Gastrocnemius medialis (tissue), 4 donors: ENCODE results near the gene GMIP. TPM values are rescaled to one million over a fixed set of nuclear protein-coding genes. Genes with fewer than 3 reads are reported as not detected.

Source experiments
- ATAC-seq, 2 donors: fragments of 150-250 bp; one replicate each; pipeline ENCODE4 v1.9.1; 2016
- DNase-seq, 2 donors: peaks; one replicate each; pipeline ENCODE4 v3.0.0-alpha.2; 2019
- H3K27ac ChIP-seq, 4 donors: fragments of 200-600 bp; sonication (generic); 1 replicate in 1 of 4; 2 replicates in 3 of 4; pipeline ENCODE4 v1.5.1; 2016 to 2018; ENCODE audit warnings: mild to moderate bottlenecking in 2 of 4, moderate library complexity in 1 of 4
- H3K27me3 ChIP-seq, 3 donors: fragments of 200-600 bp; sonication (generic) in 2 of 3; 1 replicate in 1 of 3; 2 replicates in 2 of 3; pipeline versions ENCODE4 v1.5.1 to v1.6.0; 2016 to 2019; ENCODE audit warnings: mild to moderate bottlenecking in 1 of 3, moderate library complexity in 1 of 3
- H3K36me3 ChIP-seq, 2 donors: fragments of 200-600 bp; sonication (generic) in 1 of 2; one replicate each; pipeline ENCODE4 v1.5.1; 2017 to 2018
- H3K4me1 ChIP-seq, 2 donors: fragments of 200-600 bp; sonication (generic) in 1 of 2; one replicate each; pipeline ENCODE4 v1.5.1; 2016 to 2017; ENCODE audit warnings: mild to moderate bottlenecking in 2 of 2
- H3K4me3 ChIP-seq, 4 donors: fragments of 200-600 bp; sonication (generic) in 3 of 4; 1 replicate in 1 of 4; 2 replicates in 3 of 4; pipeline ENCODE4 v1.5.1; 2016 to 2019; ENCODE audit warnings: mild to moderate bottlenecking in 2 of 4
- H3K9me3 ChIP-seq, 3 donors: fragments of 200-600 bp; sonication (generic) in 2 of 3; 1 replicate in 1 of 3; 2 replicates in 2 of 3; pipeline ENCODE4 v1.5.1; 2016 to 2019
- POLR2A ChIP-seq, 2 donors: fragments of 450-650 bp; IDR thresholded peaks; one replicate each; pipeline ENCODE4 v1.6.1; 2017; ENCODE audit warnings: antibody characterized with exemption in 2 of 2, mild to moderate bottlenecking in 2 of 2, moderate library complexity in 2 of 2
- in situ Hi-C, 4 donors: fragments of 200-750 bp; cut with MboI; loops; one replicate each; pipeline versions ENCODE4 v1.15.0 to v1.8.0; 2017; ENCODE audit warnings: low sequenced_read_pairs in 4 of 4
- intact Hi-C: fragments of 100-400 bp; cut with DNase I; formaldehyde crosslinking; loops from one replicate; pipeline ENCODE4 v1.15.1; 2023; ENCODE audit warnings: low total_unique reads
- total RNA-seq, 4 donors: library from RNA; depleted of rRNA; stranded (reverse); fragments of >200 nt; gene quantifications; one replicate each; pipeline versions ENCODE4 v1.1.0 to v1.2.3, GENCODE V29; 2016
- TF ChIP-seq, protein P1 (sequence below), 5 experiments: fragments of 450-650 bp in 3 of 5; fragments of 200-600 bp in 2 of 5; sonication (generic) in 2 of 5; IDR thresholded peaks in 4 of 5; conservative IDR thresholded peaks in 1 of 5; 1 replicate in 4 of 5; 2 replicates in 1 of 5; pipeline ENCODE4 v1.5.1; 2016 to 2019; ENCODE audit warnings: antibody characterized with exemption in 5 of 5, mild to moderate bottlenecking in 3 of 5, moderate library complexity in 3 of 5

The GMIP gene
- total RNA-seq, 4 donors from 2014 or later, result 1.2 to 2.6 (median 1.6) TPM; not detected in 1

- H3K27me3 ChIP-seq, result no peaks in the 10 kb centered on the region
These were observed 19.4 kb upstream of the GMIP start for GRCh38 chr19:19662871-19663255.

DNA sequence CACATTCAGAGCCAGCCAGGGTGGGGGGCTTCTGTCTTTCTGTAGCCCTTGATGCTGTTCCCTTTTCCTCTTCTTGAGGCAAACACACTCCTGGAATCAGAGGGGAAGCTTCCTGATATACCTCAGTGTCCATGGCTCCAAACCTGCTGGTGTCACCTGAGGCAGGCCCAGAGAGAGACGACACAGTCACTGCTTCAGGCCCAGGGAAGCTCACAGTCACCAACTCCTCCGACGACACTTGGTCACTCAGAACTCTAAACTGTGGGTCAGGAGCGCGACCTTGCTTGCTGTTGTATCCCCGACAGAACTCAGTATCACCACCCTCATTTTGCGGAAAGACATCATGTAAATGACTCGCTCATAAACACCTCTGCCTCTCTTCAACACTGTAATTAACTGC, 18.9 kb upstream of the GMIP start:
- TF ChIP-seq, protein P1, sequence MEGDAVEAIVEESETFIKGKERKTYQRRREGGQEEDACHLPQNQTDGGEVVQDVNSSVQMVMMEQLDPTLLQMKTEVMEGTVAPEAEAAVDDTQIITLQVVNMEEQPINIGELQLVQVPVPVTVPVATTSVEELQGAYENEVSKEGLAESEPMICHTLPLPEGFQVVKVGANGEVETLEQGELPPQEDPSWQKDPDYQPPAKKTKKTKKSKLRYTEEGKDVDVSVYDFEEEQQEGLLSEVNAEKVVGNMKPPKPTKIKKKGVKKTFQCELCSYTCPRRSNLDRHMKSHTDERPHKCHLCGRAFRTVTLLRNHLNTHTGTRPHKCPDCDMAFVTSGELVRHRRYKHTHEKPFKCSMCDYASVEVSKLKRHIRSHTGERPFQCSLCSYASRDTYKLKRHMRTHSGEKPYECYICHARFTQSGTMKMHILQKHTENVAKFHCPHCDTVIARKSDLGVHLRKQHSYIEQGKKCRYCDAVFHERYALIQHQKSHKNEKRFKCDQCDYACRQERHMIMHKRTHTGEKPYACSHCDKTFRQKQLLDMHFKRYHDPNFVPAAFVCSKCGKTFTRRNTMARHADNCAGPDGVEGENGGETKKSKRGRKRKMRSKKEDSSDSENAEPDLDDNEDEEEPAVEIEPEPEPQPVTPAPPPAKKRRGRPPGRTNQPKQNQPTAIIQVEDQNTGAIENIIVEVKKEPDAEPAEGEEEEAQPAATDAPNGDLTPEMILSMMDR (IDR thresholded peaks at IDR 0.05 in 4 of 5, conservative IDR thresholded peaks at IDR 0.05 in 1 of 5), result no peak
- TF ChIP-seq POLR2A (IDR thresholded peaks at IDR 0.05), result no peak
- DNase-seq (no peak), ATAC-seq (no peak)
- Histone ChIP-seq H3K4me1 (peaks cover 10 to 21% of the 10 kb centered on the region in 2 donors), H3K4me3 (peak overlapping the region; percentile 77 to 96 (median 94)), H3K9me3 (no peaks in the 10 kb centered on the region), H3K27ac (peak overlapping the region in 2 of 4 donors; percentile 94 to 99), H3K36me3 (peaks cover 0 to 21% of the 10 kb centered on the region in 2 donors), H3K27me3 (no peaks in the 10 kb centered on the region)
- in situ Hi-C loops, result loop anchor here in 1 of 4 donors (25.0 kb wide), 1 partner anchor 275 kb away; no protein-coding TSS in a partner anchor
- intact Hi-C loops, result loop anchor here (2.0 to 5.0 kb wide), 4 partner anchors 114 to 340 kb away; partner anchors contain the start of genes GATAD2A, MAU2, SUGP1 and ZNF506

More at GRCh38 chr19:19662871-19663255, 19.4 kb upstream of the GMIP start:
- H3K27ac ChIP-seq, result peak overlapping the region; percentile 93 to 99 (median 96)
- H3K36me3 ChIP-seq, result peaks cover 0 to 16% of the 10 kb centered on the region in 2 donors
- H3K9me3 ChIP-seq, result no peaks in the 10 kb centered on the region
- H3K4me3 ChIP-seq, result peak overlapping the region; percentile 77 to 96 (median 94)
- in situ Hi-C loops (loop anchor here in 1 of 4 donors (25.0 kb wide), 1 partner anchor 276 kb away; no protein-coding TSS in a partner anchor), intact Hi-C loops (loop anchor here (2.0 to 5.0 kb wide), 4 partner anchors 114 to 341 kb away; partner anchors contain the start of genes GATAD2A, MAU2, SUGP1 and ZNF506)
- H3K4me1 ChIP-seq, result peaks cover 10 to 21% of the 10 kb centered on the region in 2 donors
- TF ChIP-seq POLR2A (IDR thresholded peaks at IDR 0.05), result no peak
- TF ChIP-seq, protein P1 (IDR thresholded peaks at IDR 0.05 in 4 of 5, conservative IDR thresholded peaks at IDR 0.05 in 1 of 5), result no peak
- DNase-seq (no peak), ATAC-seq (no peak)

DNA sequence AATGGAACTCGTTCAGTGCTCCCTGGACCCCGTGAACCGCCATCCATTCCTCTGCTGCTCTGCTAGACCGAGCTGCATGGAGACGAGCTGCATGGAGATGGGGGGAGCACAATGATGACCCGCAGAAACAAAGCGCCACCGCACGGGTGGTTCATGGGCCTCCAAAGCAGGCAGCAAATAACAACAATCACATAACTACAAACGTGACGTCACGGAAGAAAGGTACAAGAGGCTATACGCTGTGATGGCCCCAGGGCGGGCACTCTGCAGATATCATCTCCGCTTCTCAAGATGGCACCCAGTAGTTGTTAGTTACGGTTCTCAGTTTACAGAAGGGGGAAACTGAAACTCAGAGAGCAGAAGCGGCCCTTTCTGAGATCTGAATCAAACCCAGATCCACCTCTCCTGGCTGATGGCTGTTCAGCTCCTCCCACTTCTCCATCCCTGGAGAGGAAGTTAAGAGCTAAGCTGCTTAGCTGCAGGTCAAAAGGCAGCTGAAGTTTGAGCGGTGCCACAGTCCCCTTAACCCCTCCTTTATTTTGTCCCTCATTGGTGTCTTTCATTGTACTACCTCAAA, 18.3 kb upstream of the GMIP start:
- Histone ChIP-seq H3K27ac (no peak overlapping the region), H3K4me1 (peaks cover 10 to 21% of the 10 kb centered on the region in 2 donors), H3K27me3 (no peaks in the 10 kb centered on the region), H3K36me3 (peaks cover 0 to 27% of the 10 kb centered on the region in 2 donors), H3K4me3 (peak overlapping the region in 2 of 4 donors; percentile 94 to 96), H3K9me3 (no peaks in the 10 kb centered on the region)
- in situ Hi-C loops, result loop anchor here in 1 of 4 donors (25.0 kb wide), 1 partner anchor 274 kb away; no protein-coding TSS in a partner anchor
- no peak for DNase-seq
- intact Hi-C loops, result loop anchor here (2.0 to 5.0 kb wide), 4 partner anchors 115 to 339 kb away; partner anchors contain the start of genes GATAD2A, MAU2, SUGP1 and ZNF506
- TF ChIP-seq, protein P1 (IDR thresholded peaks at IDR 0.05 in 4 of 5, conservative IDR thresholded peaks at IDR 0.05 in 1 of 5), result no peak
- no peak for TF ChIP-seq POLR2A (IDR thresholded peaks at IDR 0.05)
- no peak for ATAC-seq

DNA sequence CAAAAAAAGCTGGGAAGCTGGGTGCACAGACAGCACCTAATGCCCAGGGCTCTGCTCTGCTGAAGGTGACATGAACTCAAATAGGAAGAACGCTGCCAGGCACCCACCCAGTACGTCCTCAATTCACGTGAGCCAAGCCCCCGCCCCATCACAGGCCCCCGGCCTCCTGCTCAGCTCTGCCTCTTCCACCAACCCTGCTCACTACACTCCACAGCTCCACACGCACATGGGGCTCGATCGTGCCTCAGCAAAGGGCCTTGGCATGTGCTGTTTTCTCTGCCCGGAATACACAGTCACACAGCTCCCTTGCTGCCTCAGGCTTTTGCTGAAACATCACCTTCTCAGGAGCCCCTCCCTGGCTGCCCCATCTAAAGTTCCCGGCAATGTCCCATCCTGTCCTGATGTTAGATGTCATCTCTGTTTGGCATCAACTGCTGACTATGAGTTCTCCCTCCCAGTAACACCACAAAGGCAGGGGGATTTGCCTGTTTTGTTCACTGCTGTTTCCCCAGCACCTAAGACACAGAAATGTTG, 17.8 kb upstream of the GMIP start:
- no peak for DNase-seq
- H3K36me3 ChIP-seq, result peaks cover 0 to 33% of the 10 kb centered on the region in 2 donors
- H3K27me3 ChIP-seq, result no peaks in the 10 kb centered on the region
- no peaks in the 10 kb centered on the region for H3K9me3 ChIP-seq
- TF ChIP-seq POLR2A (IDR thresholded peaks at IDR 0.05), result no peak
- TF ChIP-seq, protein P1 (IDR thresholded peaks at IDR 0.05 in 4 of 5, conservative IDR thresholded peaks at IDR 0.05 in 1 of 5), result no peak
- H3K4me3 ChIP-seq, result no peak overlapping the region
- in situ Hi-C loops (loop anchor here in 1 of 4 donors (25.0 kb wide), 1 partner anchor 274 kb away; no protein-coding TSS in a partner anchor), intact Hi-C loops (loop anchor here (5.0 kb wide), 3 partner anchors 161 to 339 kb away; partner anchors contain the start of genes GATAD2A, MAU2, SUGP1 and ZNF506)
- H3K27ac ChIP-seq, result no peak overlapping the region
- no peak for ATAC-seq
- peaks cover 10 to 21% of the 10 kb centered on the region in 2 donors for H3K4me1 ChIP-seq
